Erythroblast (primary cell): Measurements from ENCODE around the gene HK2.
"Not testable (repeated sequence)": the region's sequence is repeated elsewhere in the genome, so short reads cannot be mapped to it uniquely, and the experiment has no call there.

Source experiments
- DNase-seq, 2 experiments: peaks; one replicate each; lab custom pipeline; 2025; lab: John Stamatoyannopoulos, UW
- GATA1 ChIP-seq: IDR thresholded peaks from 2 replicates; pipeline ENCODE4 v1.6.1; 2011; ENCODE audit warnings: low read depth, mild to moderate bottlenecking, control low read depth, low read length, moderate library complexity
- POLR2A ChIP-seq: IDR thresholded peaks from 2 replicates; pipeline ENCODE4 v1.6.1; 2011; ENCODE audit warnings: mild to moderate bottlenecking, low read length

The HK2 gene

DNA sequence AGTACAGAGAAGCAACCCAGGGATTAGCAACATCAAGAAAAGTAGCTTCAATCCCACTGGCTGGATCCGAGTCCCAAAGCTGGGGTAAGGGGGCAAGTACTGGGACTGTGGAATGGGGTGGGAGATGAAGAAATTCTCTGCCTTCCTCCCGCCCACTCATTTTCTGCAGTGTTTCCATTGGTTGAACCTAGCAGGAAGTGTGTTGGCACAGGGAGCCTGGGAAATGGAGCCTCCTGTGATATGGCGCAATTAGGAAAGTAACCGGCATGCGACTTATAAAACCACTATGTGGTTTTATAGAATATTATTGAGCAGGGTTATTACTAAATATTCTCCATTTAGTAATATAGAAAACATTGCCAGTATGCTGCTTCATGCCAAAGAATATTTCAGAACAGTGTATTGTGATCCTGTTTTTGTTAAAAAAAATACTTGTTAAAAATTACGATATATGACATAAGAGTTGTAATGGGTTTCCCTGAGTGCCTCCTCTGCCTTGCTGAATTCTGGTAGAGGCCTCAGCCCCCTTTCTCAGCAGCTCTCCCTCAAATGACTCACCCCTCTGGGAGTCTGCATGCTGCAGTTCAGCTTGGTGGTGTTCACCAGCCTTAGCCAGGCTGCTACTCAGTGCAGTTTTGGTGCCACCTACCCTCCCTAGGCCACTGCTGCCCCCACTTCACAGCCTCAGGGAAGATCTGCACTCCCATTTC is 60.5 kb downstream of the HK2 start:
- TF ChIP-seq GATA1, result no peak
- no peak for TF ChIP-seq POLR2A
- DNase-seq, result no peak

DNA sequence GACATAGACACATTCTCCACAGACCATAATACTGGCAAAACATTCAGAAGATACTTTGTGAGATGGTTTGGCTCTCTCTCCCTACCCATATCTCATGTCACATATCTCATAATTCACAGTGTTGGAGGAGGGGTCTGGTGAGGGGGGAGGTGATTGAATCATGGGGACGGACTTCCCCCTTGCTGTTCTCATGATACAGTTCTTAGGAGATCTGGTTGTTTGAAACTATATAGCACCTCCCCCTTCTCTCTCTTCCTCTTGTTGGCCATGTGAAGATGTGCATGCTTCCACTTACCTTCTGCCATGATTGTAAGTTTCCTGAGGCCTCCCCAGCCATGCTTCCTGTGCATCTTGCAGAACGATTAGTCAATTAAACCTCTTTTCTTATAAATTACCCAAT is 61.1 kb downstream of the HK2 start:
- TF ChIP-seq POLR2A (no peak), GATA1 (no peak)
- no peak for DNase-seq

DNA sequence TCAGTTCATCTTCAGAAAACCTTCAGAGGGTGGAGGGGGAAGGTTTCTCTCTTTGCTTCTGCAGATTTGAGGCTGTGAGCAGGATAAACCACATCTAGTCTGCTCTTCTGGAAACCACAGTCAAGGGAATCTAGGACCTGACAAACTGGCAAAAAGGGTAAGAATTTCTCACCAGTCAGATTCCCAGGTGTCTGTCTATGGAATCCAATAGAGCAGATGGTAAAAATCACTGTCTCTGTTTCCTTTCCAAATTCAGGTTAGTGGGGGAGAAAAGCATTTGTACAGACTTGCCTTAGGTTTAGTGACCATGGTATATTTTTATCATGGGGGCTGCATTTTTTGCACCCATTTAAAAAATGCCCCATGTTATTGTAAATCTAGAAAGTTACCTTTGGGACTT is 62.3 kb downstream of the HK2 start:
- no peak for DNase-seq
- TF ChIP-seq GATA1, result no peak
- TF ChIP-seq POLR2A, result no peak

DNA sequence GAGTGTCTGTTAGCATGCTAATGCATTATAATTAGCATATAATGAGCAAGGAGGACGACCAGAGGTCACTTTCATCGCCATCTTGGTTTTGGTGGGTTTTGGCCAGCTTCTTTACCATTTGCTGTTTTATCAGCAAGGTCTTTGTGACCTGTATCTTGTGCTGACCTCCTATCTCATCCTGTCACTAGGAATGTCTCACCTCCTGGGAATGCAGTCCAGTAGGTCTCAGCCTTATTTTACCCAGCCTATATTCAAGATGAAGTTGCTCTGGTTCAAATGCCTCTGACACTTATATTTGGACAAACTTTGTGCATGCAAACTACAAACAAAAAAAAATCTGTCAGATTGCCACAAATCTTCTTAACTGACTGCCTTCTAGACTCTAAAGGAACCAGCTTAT is 66.3 kb downstream of the HK2 start:
- DNase-seq, result not testable (repeated sequence)

DNA sequence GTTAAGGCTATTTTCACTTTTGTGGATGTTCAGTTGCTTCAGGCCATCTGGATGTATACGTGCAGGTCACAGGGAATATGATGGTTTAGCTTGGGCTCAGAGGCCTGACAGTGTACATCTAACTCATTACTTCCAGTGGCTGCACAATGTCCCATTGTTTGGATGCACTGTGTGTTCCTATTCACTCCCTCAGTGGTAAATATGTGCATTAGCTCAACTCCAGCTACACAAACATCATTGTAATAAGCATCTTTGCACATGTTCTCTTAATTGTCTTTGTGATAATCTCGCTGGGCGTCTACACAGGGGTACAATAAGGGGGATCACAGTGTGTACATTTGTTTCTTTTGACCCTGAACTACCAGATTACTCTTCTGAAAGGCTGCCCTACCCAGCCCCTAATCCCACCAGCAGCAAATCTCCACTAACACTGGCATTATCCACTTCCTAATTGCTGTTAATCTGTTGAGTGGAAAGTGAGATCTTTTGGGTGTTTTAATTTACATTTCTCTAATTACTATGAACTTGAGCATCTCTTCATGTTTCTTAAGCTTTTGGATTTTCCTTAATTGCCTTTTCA is 68.4 kb downstream of the HK2 start:
- no peak for DNase-seq
- TF ChIP-seq POLR2A (no peak), GATA1 (no peak)

DNA sequence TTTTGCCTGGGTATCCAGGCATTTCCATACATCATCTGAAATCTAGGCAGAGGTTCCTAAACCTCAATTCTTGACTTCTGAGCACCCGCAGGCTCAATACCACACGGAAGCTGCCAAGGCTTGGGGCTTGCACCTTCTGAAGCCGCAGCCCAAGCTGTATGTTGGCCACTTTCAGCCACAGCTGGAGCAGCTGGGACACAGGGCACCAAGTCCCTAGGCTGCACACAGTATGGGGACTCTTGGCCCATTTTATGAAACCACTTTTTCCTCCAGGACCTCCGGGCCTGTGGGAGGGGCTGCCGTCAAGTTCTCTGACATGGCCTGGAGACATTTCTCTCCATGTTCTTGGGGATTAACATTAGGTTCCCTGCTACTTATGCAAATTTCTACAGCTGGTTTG is 72.5 kb downstream of the HK2 start:
- DNase-seq, result no peak
- no peak for TF ChIP-seq GATA1
- no peak for TF ChIP-seq POLR2A

DNA sequence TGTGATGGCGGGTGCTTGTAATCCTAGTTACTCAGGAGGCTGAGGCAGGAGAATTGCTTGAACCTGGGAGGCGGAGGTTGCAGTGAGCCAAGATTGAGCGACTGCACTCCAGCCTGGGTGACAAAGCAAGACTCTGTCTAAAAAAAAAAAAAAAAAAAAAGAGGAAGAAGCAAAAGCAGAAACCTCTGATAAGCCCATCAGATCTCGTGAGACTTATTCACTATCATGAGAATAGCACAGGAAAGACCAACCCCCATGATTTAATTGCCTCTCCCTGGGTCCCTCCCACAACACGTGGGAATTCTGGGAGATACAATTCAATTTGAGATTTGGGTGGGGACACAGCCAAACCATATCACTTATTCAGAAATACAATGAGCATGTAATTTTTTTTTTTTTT is 73.6 kb downstream of the HK2 start:
- DNase-seq, result not testable (repeated sequence)

DNA sequence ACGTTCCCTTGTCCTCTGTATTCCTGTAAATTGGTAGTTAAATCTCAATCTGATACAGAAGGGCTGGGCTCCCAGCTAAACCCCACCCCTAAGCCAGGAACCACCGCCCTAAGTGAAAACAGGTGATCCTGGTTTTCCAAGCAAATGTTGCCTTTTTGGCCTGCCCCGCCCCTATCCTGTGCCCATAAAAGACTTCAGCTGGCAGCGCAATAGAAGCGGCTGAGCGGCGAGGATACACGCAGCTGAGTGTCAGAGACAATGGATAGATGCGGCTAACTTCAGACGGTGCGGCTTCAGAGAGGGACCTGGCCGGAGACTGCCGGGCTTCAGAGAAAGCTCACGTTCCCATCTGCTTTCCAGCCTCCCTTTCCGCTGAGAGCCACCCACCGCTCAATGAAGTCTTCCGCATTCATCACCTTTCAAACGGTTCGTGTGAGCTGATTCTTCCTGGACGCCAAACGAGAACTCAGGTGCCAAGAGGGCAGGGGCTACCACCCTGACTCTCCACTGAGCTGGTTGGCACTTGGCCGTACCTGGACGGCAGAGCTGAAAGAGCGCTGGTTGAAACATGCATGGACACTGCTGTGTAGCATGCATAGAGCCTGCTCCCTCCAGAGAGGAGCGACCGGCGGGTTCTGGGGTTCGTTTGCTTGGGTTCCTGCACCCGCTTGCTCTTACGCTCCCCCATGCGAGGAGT is 75.0 kb downstream of the HK2 start:
- DNase-seq, result no peak
- no peak for TF ChIP-seq POLR2A
- no peak for TF ChIP-seq GATA1

DNA sequence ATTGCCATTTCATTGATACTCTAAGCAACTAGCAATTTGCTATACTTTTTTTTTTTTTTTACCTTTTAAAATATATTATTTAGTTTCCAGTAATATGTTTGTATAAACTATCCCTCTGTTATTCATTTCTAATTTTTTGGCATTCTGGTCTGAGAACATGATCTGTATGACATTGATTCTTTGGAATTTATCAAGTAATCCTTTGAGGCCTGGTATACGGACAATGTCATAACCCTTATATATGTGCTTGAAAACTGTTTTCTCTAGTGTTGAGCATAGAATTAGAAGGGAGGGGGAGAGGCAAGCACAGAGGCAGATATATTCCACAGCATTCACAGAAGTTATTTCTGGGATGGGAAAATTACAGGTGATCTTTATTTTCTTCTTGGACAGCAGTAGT is 76.3 kb downstream of the HK2 start:
- DNase-seq, result no peak
- TF ChIP-seq GATA1 (no peak), POLR2A (no peak)

DNA sequence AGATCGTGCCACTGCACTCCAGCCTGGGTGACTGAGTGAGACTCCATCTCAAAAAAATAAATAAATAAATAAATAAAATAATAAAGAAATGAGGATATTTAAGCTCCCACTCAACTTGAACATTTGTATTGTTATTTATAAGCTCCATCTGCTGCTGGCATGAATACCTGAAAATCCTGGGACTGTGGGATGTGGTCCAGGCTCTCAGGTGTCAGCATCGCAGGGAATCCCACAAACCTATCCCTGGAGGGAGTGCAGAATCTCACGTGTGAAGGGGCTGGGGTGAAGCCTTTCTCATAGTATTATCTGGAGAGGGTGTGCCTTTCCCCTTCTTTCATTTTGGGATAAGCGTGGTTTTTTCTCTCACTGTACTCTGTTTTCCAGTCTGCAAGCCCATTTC is 77.1 kb downstream of the HK2 start:
- TF ChIP-seq POLR2A, result no peak
- TF ChIP-seq GATA1, result no peak
- DNase-seq, result no peak

DNA sequence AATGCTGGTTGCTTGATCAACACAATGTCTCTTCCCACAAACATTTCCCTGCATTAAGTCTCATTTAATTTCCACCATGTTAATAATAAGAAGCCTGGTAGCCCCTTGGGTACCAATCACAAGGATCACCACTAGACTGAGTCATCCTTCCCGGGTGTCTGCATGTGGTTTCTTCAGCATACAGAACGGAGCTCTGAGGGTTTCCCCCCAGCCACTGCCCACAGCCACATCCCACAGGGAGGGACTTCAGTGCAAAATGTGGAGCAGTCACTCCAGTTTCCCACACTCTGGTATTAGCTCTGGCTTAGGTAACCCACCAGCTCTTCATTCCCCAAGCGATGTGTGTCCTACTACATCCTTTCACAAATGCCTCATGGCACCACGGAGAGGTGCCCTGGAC is 81.8 kb downstream of the HK2 start:
- TF ChIP-seq POLR2A, result no peak
- no peak for TF ChIP-seq GATA1
- no peak for DNase-seq

DNA sequence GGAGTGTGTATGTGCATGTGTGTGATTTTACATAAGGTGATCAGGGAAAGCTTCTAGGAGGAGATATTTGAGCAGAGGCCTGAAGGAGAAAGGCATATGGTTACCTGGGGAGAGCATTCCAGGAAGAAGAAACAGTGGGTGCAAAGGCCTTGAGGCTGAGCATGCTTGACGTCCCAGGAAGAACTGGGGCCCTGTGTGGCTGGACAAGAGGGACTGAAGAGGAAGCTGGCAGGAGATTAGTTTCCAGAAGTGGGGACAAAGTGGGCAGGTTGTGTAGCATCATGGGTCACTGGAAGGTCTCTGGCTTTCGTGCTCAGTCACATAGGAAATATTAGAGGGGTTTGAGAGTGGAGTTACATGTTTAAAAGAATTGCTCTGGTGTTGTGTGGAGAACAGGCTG is 82.5 kb downstream of the HK2 start:
- TF ChIP-seq GATA1 (no peak), POLR2A (no peak)
- no peak for DNase-seq

DNA sequence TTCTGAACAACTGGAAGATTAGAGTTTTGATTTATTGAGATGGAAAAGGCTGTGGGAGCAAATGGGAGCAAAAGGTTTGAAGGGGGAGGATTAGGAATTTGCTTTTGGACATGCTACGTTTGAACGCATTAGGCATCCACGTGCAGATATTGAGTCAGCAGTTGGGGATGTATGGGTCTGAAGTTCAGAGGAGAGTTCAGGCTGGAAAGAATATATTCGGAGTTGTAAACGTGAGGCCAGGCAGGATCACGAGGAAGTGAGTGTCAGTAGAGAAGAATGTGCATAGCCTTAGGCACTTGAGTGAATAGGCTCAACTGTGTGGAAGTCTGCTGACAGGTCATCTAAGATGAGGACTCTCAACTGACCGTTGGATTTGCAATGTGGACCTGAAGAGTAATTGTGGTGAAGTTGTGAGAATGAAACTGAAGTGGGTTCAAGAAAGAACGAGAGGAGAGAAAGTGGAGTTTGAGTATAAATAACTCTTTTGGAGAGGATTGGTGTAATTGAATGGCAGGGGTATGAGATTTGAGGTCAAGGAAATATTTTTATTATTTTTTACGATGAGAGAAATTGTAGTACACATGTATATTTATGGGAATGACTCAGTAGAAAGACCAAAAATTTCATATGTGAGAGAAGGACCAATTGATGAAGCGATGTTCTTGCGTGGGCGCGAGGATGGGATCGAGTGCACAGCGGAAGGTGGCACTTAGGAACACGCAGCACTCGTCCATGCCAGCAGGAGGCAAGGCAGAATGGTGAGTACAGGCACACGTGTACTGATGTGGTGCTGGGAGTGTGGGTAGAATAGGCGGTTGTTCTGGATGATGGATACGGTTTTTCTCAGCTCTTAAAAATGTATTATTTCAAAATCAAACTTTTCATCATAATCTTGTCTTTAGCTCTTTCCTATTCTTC is 84.0 kb downstream of the HK2 start:
- DNase-seq, result no peak

DNA sequence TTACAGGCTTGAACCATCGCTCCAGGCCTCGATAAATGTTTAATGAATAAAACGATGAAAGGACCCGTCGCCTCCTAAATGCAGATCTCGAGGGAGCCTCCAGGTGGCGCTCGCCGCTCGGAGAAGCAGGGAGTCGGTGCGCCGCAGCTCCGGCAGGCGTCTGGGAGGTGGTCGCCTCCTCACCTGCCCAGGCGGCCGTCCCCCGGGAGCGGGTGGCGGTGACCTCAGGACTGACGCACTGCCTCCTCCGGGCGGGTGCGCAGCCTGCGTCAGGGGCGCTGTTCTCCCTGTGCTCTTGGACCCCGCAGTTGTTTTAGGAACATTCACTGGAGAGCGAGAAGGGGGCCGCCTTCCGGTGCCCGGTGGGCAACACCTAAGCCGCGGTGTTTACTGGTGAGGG is 85.9 kb downstream of the HK2 start:
- peak; percentile 51 to 74 for DNase-seq
- TF ChIP-seq GATA1, result no peak
- no peak for TF ChIP-seq POLR2A

More for the DNA sequence above, 84.0 kb downstream of the HK2 start:
- TF ChIP-seq GATA1 (no peak), POLR2A (no peak)
